Measurements from ENCODE around the gene CEACAM7. TPM values are rescaled to one million over a fixed set of nuclear protein-coding genes. Genes with fewer than 3 reads are reported as not detected.

The CEACAM7 gene

GRCh38 chr19:41641879-41642485, 46.1 kb downstream of the CEACAM7 start:
- Histone ChIP-seq H3K36me3 (ENCODE audit: insufficient read depth, low read length) (no peaks in the 10 kb centered on the region), H3K27me3 (ENCODE audit: control insufficient read depth, insufficient read depth, low read length) (peaks cover 3% of the 10 kb centered on the region), H3K9ac (ENCODE audit: low read depth, low read length) (no peak overlapping the region), H3K9me3 (replicated peaks; ENCODE audit: low read length) (no peaks in the 10 kb centered on the region), H3K4me3 (ENCODE audit: low read length) (no peak overlapping the region), H3K4me1 (ENCODE audit: control insufficient read depth, insufficient read depth, low read length) (no peaks in the 10 kb centered on the region), H3K4me2 (ENCODE audit: low read length) (no peak overlapping the region)

DNA sequence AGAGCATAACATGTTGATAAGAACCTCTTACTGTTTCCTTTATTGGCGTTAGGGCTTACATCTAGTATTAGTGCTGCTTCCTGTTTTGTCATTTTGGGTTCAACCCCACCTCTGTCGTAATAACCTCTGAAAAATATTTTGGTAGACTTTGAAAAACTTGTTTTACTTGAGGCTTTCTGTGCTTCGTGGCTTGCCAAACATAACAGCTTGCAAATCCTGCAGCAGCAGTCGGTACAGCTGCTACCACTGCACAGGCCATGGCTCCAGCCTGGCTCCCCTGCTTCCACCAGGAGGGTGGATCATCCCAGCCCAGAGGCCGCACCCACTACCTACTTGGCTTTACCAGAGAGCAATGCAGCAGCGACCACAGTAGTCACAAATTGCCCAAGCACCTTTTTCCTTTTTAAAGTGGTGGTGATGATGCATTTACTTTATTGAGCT, 49.4 kb downstream of the CEACAM7 start:
- no peaks in the 10 kb centered on the region for H3K9me3 ChIP-seq (replicated peaks; ENCODE audit: low read length)
- no peaks in the 10 kb centered on the region for H3K4me1 ChIP-seq (ENCODE audit: control insufficient read depth, insufficient read depth, low read length)
- H3K36me3 ChIP-seq (ENCODE audit: insufficient read depth, low read length): no peaks in the 10 kb centered on the region
- no peak overlapping the region for H3K9ac ChIP-seq (ENCODE audit: low read depth, low read length)
- no peak overlapping the region for H3K4me2 ChIP-seq (ENCODE audit: low read length)
- H3K27me3 ChIP-seq (ENCODE audit: control insufficient read depth, insufficient read depth, low read length): peaks cover 3% of the 10 kb centered on the region
- H3K4me3 ChIP-seq (ENCODE audit: low read length): no peak overlapping the region

DNA sequence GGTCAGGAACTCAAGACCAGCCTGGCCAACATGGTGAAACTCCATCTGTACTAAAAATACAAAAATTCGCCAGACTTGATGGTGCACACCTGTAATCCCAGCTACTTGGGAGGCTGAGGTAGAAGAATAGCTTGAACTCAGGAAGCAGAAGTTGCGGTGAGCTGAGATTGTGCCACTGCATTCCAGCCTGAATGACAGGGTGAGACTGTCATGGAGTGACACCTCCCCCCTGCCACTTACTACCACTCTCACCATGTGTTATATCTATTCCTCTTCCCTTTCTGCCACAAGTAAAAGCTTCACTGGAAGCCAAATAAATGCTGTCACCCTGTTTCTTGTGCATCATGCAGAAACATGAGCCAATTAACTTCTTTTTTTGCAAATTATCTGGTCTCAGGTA, 50.6 kb downstream of the CEACAM7 start:
- Histone ChIP-seq H3K27me3 (ENCODE audit: control insufficient read depth, insufficient read depth, low read length) (peaks cover 3% of the 10 kb centered on the region), H3K4me3 (ENCODE audit: low read length) (no peak overlapping the region), H3K4me2 (ENCODE audit: low read length) (no peak overlapping the region), H3K4me1 (ENCODE audit: control insufficient read depth, insufficient read depth, low read length) (no peaks in the 10 kb centered on the region), H3K36me3 (ENCODE audit: insufficient read depth, low read length) (no peaks in the 10 kb centered on the region), H3K9ac (ENCODE audit: low read depth, low read length) (no peak overlapping the region), H3K9me3 (replicated peaks; ENCODE audit: low read length) (no peaks in the 10 kb centered on the region)

- H3K4me2 ChIP-seq (ENCODE audit: low read length): no peak overlapping the region
- no peak overlapping the region for H3K9ac ChIP-seq (ENCODE audit: low read depth, low read length)
- H3K27me3 ChIP-seq (ENCODE audit: control insufficient read depth, insufficient read depth, low read length): no peaks in the 10 kb centered on the region
- no peak overlapping the region for H3K4me3 ChIP-seq (ENCODE audit: low read length)
- H3K4me1 ChIP-seq (ENCODE audit: control insufficient read depth, insufficient read depth, low read length): no peaks in the 10 kb centered on the region
- H3K36me3 ChIP-seq (ENCODE audit: insufficient read depth, low read length): no peaks in the 10 kb centered on the region
- no peaks in the 10 kb centered on the region for H3K9me3 ChIP-seq (replicated peaks; ENCODE audit: low read length)
These were observed 59.9 kb downstream of the CEACAM7 start for GRCh38 chr19:41627966-41628675.

DNA sequence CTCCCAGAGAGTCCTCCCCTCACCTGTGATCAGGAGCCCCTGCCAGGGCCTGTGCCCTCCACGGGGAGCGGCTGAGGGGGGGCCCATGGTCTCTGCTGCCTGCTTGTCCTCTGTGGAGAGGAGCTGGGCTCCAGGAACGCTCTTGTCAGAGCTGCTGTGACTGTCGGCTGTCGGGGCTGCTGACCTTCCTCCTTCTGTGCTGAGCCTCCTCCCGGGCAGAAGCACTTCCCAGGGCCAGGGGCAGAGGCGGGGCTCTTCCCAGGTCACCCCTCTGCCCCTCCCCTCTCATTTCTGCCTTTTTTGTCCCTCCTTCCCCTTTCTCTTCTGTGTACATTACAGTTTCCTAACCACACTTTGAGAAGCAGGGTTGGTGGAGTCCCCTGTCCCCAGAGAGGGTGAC, 61.2 kb downstream of the CEACAM7 start, which contains the start of gene CEACAM4:
Gene CEACAM4 (minus strand): TSS at position 198 of the 400 bp plus-strand sequence. CDS start 111 bp downstream, at position 87.
- Histone ChIP-seq H3K9ac (ENCODE audit: low read depth, low read length) (no peak within 1 kb of the TSS), H3K4me1 (ENCODE audit: control insufficient read depth, insufficient read depth, low read length) (no peaks in the 10 kb centered on the region), H3K4me3 (ENCODE audit: low read length) (no peak within 1 kb of the TSS), H3K9me3 (replicated peaks; ENCODE audit: low read length) (no peaks in the 10 kb centered on the region), H3K36me3 (ENCODE audit: insufficient read depth, low read length) (no peaks in the 10 kb centered on the region), H3K27me3 (ENCODE audit: control insufficient read depth, insufficient read depth, low read length) (no peaks in the 10 kb centered on the region), H3K4me2 (ENCODE audit: low read length) (no peak within 1 kb of the TSS)

DNA sequence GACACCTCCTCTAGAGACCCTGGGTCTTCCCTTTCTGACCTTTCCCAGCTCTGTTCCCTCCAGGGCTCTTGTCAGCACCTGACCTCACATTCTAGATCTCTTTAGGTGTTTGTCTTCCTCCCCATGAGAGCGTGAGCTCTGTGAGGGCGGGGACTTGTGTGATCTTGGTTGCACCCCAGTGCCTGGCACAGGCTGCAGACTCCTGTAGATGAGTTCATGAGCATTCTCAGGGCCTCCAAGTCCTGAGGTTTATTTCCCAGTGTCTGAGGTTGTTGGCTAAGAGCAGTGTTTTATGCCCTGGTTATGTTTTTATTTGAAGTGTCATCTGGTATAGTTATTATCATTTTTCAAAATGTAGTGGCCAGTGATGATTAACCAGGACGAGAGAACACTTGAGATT, 61.8 kb downstream of the CEACAM7 start:
- Histone ChIP-seq H3K4me1 (ENCODE audit: control insufficient read depth, insufficient read depth, low read length) (no peaks in the 10 kb centered on the region), H3K4me2 (ENCODE audit: low read length) (no peak overlapping the region), H3K4me3 (ENCODE audit: low read length) (no peak overlapping the region), H3K27me3 (ENCODE audit: control insufficient read depth, insufficient read depth, low read length) (no peaks in the 10 kb centered on the region), H3K9me3 (replicated peaks; ENCODE audit: low read length) (no peaks in the 10 kb centered on the region), H3K9ac (ENCODE audit: low read depth, low read length) (no peak overlapping the region), H3K36me3 (ENCODE audit: insufficient read depth, low read length) (no peaks in the 10 kb centered on the region)

DNA sequence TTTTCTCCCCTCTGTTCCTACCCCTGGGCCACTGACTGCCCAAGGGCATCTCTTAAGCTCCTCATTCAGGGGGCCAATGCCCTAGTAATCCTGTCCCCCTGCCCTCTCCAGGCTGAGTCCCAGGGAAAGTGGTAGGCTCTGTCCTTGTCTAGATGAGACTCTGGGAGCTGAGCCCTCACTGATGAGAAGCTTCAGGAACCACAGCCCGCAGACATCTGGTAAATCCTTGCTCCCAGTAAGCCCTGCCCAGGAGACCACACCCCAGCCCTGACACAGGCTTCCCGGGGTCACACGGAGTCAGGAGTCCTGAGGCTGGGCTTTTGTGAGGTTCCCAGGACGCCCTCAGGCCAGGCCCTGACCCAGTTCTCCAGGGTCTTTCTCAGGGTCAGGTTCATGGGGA, 63.1 kb downstream of the CEACAM7 start:
- Histone ChIP-seq H3K36me3 (ENCODE audit: insufficient read depth, low read length) (no peaks in the 10 kb centered on the region), H3K4me1 (ENCODE audit: control insufficient read depth, insufficient read depth, low read length) (no peaks in the 10 kb centered on the region), H3K4me2 (ENCODE audit: low read length) (no peak overlapping the region), H3K9ac (ENCODE audit: low read depth, low read length) (no peak overlapping the region), H3K9me3 (replicated peaks; ENCODE audit: low read length) (no peaks in the 10 kb centered on the region), H3K27me3 (ENCODE audit: control insufficient read depth, insufficient read depth, low read length) (no peaks in the 10 kb centered on the region), H3K4me3 (ENCODE audit: low read length) (no peak overlapping the region)

DNA sequence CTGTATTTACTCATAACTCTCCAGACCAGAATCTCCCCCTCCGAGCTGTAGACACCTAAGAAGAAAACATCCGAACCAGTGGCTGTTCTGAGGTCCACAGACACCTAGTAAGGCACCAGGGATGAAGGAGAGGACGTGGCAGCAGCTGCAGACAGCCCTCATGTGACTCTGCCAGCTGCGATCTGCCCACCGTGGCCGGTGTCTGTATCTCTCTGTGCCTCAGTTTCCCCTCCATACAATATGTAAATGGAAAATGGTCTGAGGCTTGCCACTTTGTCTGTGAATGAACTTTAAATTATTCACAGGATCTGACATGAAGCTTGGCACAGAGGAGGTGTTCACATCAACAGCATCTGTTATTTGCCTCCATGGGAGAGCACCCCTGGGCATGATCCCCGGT, 63.6 kb downstream of the CEACAM7 start:
- H3K27me3 ChIP-seq (ENCODE audit: control insufficient read depth, insufficient read depth, low read length): no peaks in the 10 kb centered on the region
- H3K9me3 ChIP-seq (replicated peaks; ENCODE audit: low read length): no peaks in the 10 kb centered on the region
- H3K4me1 ChIP-seq (ENCODE audit: control insufficient read depth, insufficient read depth, low read length): no peaks in the 10 kb centered on the region
- H3K36me3 ChIP-seq (ENCODE audit: insufficient read depth, low read length): no peaks in the 10 kb centered on the region
- H3K9ac ChIP-seq (ENCODE audit: low read depth, low read length): no peak overlapping the region
- H3K4me2 ChIP-seq (ENCODE audit: low read length): no peak overlapping the region
- no peak overlapping the region for H3K4me3 ChIP-seq (ENCODE audit: low read length)

DNA sequence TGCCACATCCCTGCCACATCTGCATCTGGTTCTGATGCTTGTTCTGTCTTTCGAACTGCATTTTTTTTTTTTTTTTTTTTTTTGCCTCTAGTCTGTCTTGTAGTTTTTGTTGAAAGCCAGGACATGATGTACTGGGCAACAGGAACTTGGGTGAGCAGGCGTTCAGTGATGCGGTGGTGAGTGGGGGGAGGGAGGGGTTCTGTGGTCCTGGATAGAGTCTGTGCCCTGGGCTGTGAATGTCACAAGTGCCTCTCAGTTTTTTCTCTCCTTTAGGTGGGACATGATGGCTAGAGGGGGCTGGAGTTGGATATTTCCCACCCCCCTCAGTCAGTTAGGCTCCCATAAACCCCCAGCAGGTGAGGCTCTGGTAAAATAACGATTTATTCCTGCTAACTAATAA, 64.7 kb downstream of the CEACAM7 start:
- Histone ChIP-seq H3K4me3 (ENCODE audit: low read length) (no peak overlapping the region), H3K27me3 (ENCODE audit: control insufficient read depth, insufficient read depth, low read length) (no peaks in the 10 kb centered on the region), H3K36me3 (ENCODE audit: insufficient read depth, low read length) (no peaks in the 10 kb centered on the region), H3K4me2 (ENCODE audit: low read length) (no peak overlapping the region), H3K9ac (ENCODE audit: low read depth, low read length) (no peak overlapping the region), H3K4me1 (ENCODE audit: control insufficient read depth, insufficient read depth, low read length) (no peaks in the 10 kb centered on the region), H3K9me3 (replicated peaks; ENCODE audit: low read length) (no peaks in the 10 kb centered on the region)

Small RNA genes within 50 kb of the gene (small RNA-seq; reads per million reads assigned to genes)
- gene AC243960.4: not detected
